Islet of Langerhans (tissue), 1 donor: ENCODE data around the gene CASTOR2.
"Not testable (repeated sequence)": the region's sequence is repeated elsewhere in the genome, so short reads cannot be mapped to it uniquely, and the experiment has no call there.

Source experiments
- FAIRE-seq: peaks from one replicate; lab custom pipeline; 2011; peaks lifted over from hg19 to GRCh38; lab: Jason Lieb, UNC

The CASTOR2 gene

GRCh38 chr7:75054744-75055143 lies 90.2 kb downstream of the CASTOR2 start:
- no peak for FAIRE-seq

DNA sequence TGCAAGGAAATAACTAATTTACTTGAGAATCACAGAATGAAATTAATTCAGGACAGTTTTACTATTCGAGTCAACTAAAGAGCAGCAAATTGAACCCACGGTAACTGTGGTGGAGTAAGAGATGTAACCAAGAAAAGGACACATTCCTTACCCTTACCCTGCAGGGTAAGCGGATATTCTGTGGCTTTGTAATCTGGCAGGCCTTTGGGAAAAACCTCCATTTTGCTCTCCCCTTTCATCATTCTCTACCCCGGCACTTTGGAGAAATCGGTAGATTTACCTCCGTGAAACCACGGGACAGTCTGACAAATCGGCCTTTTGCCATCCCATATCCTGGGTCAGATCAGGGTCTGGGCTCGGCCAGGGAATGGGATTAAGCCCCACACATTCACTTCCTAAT lies 90.7 kb downstream of the CASTOR2 start:
- FAIRE-seq: no peak

DNA sequence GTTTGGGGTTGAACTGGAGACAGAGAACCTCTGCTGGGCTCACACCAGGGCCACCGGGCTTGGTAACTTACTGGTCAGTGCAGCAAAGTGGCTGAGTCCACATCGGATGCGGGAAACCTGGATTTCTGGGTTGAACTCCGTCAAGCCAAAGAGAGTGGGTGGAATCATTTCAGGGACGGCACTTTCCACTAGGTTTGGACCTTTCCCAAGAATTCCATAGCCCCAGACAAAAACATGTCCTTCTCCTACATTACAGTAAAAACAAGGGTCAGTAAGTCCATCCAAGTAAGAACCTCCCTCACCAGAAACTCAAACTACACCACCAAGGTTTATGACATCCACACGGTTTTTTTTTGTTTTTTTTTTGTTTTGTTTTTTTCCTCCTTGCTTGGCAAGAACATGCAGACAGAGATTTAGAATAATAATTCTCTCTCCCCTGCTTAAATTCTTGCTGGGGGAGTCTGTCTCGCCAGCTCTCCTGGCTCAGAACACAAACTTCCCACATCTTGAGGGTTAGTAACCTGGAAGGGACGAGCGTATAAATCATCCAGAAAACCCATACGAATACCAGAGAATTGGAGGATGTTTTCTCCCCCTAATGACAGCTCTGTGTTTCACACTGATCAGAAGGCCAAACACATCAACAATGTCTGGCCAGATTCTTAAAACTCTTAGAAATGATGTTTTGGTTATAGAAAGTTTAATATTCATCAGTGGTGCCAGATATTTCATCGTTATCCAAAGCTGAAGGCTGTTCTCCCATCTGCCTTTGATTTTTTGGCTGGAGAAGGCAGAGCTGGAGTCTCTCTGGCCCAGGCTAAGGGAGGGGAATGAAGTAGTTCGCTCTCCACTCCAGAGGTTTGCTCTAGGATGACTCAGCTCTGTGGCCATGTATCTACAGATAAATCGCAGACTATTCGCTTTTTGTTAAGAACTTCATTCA lies 91.6 kb downstream of the CASTOR2 start:
- FAIRE-seq: no peak

- FAIRE-seq: no peak
Measured at GRCh38 chr7:75058406-75058805, 93.9 kb downstream of the CASTOR2 start.

- no peak for FAIRE-seq
Measured at GRCh38 chr7:75064291-75064690, 99.8 kb downstream of the CASTOR2 start.

DNA sequence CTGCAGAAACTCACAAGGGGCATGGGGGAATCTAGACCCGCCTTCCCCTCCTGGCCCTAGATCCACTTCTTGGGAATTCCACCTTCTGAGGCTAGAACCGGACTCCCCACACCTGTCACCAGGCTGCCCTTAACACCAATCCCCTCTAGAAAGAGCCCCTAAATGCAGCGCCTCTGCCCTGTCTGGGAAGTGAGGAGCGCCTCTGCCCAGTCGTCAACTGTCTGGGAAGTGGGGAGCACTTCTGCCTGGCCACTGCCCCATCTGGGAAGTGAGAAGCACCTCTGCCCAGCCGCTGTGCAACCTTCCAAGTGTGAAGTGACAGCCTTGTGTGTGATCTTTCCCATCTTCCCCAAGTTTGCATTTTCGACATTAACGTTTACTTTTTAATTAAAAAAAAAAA lies 100.3 kb downstream of the CASTOR2 start:
- FAIRE-seq: no peak

GRCh38 chr7:75066521-75066920 lies 102.0 kb downstream of the CASTOR2 start:
- no peak for FAIRE-seq

GRCh38 chr7:75072981-75073283 lies 108.4 kb downstream of the CASTOR2 start:
- no peak for FAIRE-seq

DNA sequence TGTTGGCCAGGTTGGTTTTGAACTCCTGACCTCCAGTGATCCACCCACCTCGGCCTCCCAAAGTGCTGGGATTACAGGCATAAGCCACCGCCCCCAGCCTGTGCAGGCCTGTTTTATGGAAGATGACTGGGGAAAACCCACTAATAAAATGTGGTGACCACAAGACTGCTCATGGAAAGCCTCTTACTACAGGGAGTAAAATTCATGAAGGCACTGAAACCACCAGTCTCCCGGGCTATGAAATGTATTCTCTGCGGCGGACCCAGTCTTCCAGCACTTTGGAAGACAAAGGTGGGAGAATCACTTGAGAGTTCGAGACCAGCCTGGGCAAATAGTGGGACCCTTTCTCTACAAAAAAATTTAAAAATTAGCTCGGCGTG lies 109.7 kb downstream of the CASTOR2 start:
- not testable (repeated sequence) for FAIRE-seq
